ENCODE measurements around the gene TTLL5. TPM values are rescaled to one million over a fixed set of nuclear protein-coding genes. Genes with fewer than 3 reads are reported as not detected.

TTLL5 gene
- total and polyA plus RNA-seq, 2 of the 4 experiments (the other 2 are of a cell fraction): 11.9 to 16.7 TPM

- Histone ChIP-seq H2BK20ac (ENCODE audit: low read depth, low read length) (no peak overlapping the region), H3K4me1 (ENCODE audit: control insufficient read depth, insufficient read depth, low read length) (no peaks in the 10 kb centered on the region), H3K14ac (replicated peaks; ENCODE audit: low read depth, low read length) (no peak overlapping the region), H4K20me1 (ENCODE audit: insufficient read depth, low read length) (no peaks in the 10 kb centered on the region), H4K5ac (ENCODE audit: low read depth, low read length) (no peak overlapping the region), H2BK120ac (ENCODE audit: low read depth, low read length) (no peak overlapping the region), H4K8ac (ENCODE audit: low read depth in 2 of 2, low read length in 2 of 2) (no peak overlapping the region), H3K4me3 (ENCODE audit: insufficient read depth, low read depth, low read length) (no peak overlapping the region), H3K56ac (ENCODE audit: extremely low read depth, insufficient read depth, low read length) (no peak overlapping the region), H2BK15ac (ENCODE audit: low read depth, low read length) (no peak overlapping the region), H3K9ac (ENCODE audit: low read depth, low read length) (no peak overlapping the region), H3K23ac (ENCODE audit: low read depth, low read length) (no peak overlapping the region), H3K27me3 (ENCODE audit: control insufficient read depth, insufficient read depth, low read length) (no peaks in the 10 kb centered on the region), H2AFZ (replicated peaks; ENCODE audit: low read length, poor library complexity) (no peak overlapping the region), H2AK5ac (ENCODE audit: low read depth, low read length) (no peak overlapping the region), H3K9me1 (ENCODE audit: insufficient read depth, low read length) (no peaks in the 10 kb centered on the region; the same call in 1 of the 2 replicates), H2AK9ac (replicated peaks; ENCODE audit: low read depth, low read length, poor library complexity) (no peak overlapping the region), H4K91ac (ENCODE audit: insufficient read depth, low read depth, low read length) (no peak overlapping the region), H3K4ac (ENCODE audit: low read depth, low read length) (no peak overlapping the region), H3K27ac (ENCODE audit: insufficient read depth, low read length) (no peak overlapping the region), H2BK5ac (ENCODE audit: low read depth, low read length, poor library complexity, severe bottlenecking) (no peak overlapping the region), H3K79me1 (ENCODE audit: low read depth in 1 of 2, low read length in 2 of 2) (no peaks in the 10 kb centered on the region), H3K36me3 (ENCODE audit: control insufficient read depth, insufficient read depth, low read length) (no peaks in the 10 kb centered on the region; the same call in none of the 2 replicates), H3K18ac (ENCODE audit: low read depth, low read length) (no peak overlapping the region), H3K4me2 (ENCODE audit: low read depth, low read length) (no peak overlapping the region), H3K9me3 (ENCODE audit: control insufficient read depth, insufficient read depth, low read length) (no peaks in the 10 kb centered on the region)
- dilution Hi-C loops (cut with HindIII; ENCODE audit: low sequenced_read_pairs, unreplicated experiment): no loop called here
- 93% methylated on average over 3 of the region's 6 CpGs; no CpG with 5 or more reads in 1 of the 2 experiments for WGBS, 2 experiments (ENCODE audit: extremely low coverage in 2 of 2, insufficient read length in 1 of 2)
- ATAC-seq (ENCODE audit: low read depth) (no peak), DNase-seq (no peak)
- in situ Hi-C loops (cut with MboI; ENCODE audit: low sequenced_read_pairs): no loop called here
- intact Hi-C loops (cut with micrococcal nuclease): no loop called here
- ChIA-PET POLR2A (ENCODE audit: unreplicated experiment) (interaction anchor here (0.6 kb wide), 1 partner anchor 214 kb away, joined by 13 read pairs; no protein-coding TSS in a partner anchor), CTCF (no interaction called here)
- no TSS peak for BruUV-seq (replicated peaks)
- TF ChIP-seq MAFK (IDR thresholded peaks at IDR 0.05; ENCODE audit: low read depth, low read length) (no peak), FOS (IDR thresholded peaks at IDR 0.05; ENCODE audit: low read depth, low read length) (no peak), POLR2A (IDR thresholded peaks at IDR 0.05; ENCODE audit: low read depth, low read length) (no peak), CEBPB (IDR thresholded peaks at IDR 0.05; ENCODE audit: low read depth, low read length) (no peak), RFX5 (IDR thresholded peaks at IDR 0.05; ENCODE audit: low read depth, low read length) (no peak), RCOR1 (IDR thresholded peaks at IDR 0.05; ENCODE audit: insufficient replicate concordance, low read length) (no peak), CHD1 (IDR thresholded peaks at IDR 0.05; ENCODE audit: low read depth, low read length) (no peak), RAD21 (IDR thresholded peaks at IDR 0.05; ENCODE audit: low read length) (no peak), USF2 (IDR thresholded peaks at IDR 0.05; ENCODE audit: low read depth, low read length) (no peak), BHLHE40 (IDR thresholded peaks at IDR 0.05; ENCODE audit: low read depth, low read length) (no peak), ELK1 (IDR thresholded peaks at IDR 0.05; ENCODE audit: borderline replicate concordance, low read depth, low read length) (no peak), CTCF (conservative IDR thresholded peaks at IDR 0.05; ENCODE audit: low read depth, low read length) (no peak), MXI1 (IDR thresholded peaks at IDR 0.05; ENCODE audit: borderline replicate concordance, low read depth, low read length) (no peak), SMC3 (IDR thresholded peaks at IDR 0.05; ENCODE audit: low read depth, low read length) (no peak), NFE2L2 (IDR thresholded peaks at IDR 0.05; ENCODE audit: low read depth, low read length) (no peak)
Measured at GRCh38 chr14:75960231-75960630, 299.2 kb downstream of the TTLL5 start.
